Stimulated activated CD4-positive, alpha-beta T cell treated with anti-CD3 and anti-CD28 coated beads, Interleukin-2, amount 100 ng/mL, for 48 hours (primary cell): Measurements from ENCODE around the gene EPB41.
"Not testable (repeated sequence)": the region's sequence is repeated elsewhere in the genome, so short reads cannot be mapped to it uniquely, and the experiment has no call there.

Experiments
- DNase-seq, 2 donors: peaks; one replicate each; pipeline ENCODE4 v3.0.0-alpha.2; 2020

The EPB41 gene

DNA sequence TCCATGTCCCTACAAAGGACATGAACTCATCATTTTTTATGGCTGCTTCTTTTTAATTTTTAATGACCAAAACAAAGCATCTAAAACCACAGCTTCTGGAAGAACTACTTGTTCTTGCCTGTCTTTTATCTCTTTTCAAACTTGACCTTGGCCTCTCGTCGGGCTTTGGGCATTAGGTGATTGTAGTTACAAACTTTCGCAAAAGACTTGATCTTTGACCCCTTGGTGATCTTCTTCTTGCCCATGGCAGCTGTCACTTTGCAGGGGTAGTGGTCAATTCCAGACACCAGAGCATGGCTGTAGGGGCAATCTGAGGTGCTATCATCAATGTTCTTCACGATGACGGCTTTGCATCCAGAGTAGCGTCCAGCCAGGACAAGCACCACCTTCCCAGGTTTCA, 67.8 kb downstream of the EPB41 start:
- no peak for DNase-seq

DNA sequence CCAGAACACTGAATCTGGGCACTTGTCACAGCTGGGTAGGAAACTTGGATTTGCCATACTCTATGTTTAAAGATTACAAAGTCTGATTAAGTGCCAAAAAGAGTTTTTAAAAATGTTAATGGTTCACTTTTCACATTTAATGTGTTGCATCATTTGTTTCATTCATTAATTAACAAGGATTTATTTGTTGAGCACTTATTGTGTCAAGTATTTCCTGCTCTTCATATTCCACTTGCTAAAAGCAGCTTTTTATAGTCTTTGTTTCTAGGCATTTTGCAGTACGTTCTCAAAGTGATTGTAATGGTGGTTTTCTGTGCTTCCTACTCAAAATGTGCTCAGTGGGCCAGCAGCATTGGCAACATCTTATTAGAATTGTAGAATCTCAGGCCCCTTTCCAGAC, 68.7 kb downstream of the EPB41 start:
- no peak for DNase-seq

DNA sequence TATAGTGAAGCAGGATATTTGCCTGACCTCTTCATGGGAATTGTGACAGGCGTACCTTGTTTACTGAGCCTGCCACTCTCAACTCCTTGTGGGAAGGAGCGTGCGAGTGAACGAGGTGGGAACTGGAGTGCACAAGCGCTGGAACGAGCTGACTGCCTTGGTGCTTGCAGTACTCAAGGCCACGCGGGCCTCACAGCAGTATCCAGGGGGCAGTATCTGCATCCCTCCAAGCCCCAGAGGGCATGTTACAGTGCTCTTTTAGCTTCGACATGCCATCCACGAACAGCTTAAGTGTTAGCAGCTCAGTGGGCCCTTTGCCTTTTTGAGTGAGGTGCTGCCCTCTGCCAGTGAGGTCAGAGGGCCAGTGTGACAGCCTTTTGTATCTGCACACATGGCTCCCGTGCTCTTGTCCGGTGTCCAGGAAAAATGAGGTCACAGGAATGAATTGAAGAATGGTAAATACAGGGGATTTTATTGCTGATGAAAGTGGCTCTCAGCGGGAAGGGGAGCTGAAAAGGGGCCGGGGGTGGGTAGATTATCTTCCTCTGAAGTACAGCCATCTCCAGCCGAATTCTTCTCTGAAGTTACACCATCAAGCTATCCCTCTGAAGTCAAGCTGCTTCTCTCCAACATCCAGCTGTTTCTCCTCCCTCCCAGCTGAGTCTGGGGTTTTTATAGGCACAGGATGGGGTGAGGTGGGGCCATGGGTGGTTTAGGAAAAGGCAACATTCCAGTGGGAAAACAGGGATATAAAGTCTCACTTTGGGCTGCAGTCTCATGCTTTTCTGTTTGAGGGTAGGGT, 69.3 kb downstream of the EPB41 start:
- DNase-seq = no peak

DNA sequence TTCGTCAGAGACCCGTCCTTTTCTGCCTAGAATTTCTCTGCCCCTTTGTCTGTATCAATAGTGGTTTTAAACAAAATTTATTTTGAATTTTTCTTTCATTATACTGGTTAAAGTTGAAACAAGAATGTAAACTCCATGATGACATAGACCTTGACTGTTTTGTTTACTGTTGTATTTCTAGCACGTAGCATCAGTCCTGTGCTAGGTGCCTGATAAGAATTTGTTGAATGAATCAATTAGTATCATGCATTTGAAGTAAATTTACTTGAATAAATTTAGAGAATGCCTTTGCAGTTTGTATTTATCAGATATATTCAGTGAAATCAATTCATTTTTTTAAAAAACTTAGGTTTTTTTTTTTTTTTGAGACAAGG, 69.9 kb downstream of the EPB41 start:
- no peak for DNase-seq

DNA sequence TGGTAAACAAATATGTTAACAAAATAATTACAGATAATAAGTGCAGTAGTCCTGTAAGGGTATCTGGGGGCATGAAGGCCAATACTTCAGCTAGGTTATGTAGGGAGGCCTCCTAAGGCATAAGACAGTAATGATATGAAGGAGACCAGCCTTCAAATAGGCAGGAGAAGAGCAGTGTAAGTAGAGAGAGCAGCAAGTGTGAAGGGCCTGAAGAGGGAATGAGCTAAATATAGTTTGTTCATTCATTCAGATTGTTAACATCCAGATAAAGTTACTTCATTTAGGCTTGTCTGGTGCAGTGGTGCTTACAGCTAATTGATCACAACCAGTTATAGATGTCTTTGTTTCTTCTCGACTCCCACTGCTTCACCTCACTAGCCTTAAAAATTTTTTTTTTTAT, 71.1 kb downstream of the EPB41 start:
- DNase-seq = no peak

DNA sequence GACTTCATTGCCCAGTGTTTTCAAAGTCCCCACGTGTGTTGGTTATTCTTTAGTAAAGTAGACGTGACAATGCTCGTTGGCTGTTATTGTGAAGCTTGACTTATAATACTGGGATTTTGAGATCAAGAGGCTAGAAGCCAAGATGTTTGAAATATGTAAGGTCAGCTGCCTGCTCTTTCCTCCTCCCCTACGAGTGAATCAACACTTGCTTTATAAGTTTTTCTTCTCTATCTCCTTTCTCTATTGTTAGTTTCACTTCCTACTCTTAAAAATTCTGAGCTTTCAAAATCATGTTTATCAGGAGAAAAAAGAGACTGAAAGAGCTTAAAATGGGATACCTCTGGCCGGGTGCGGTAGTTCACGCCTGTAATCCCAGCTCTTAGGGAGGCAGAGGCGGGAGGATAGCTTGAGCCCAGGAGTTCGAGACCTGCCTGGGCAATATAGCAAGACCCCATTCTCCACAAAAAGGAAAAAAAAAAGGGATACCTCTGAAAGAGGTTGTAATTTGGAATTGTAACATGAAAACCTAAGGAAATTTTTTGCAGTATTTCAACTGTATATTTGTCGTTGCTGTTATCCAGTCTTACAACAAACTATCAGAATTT, 72.0 kb downstream of the EPB41 start:
- DNase-seq = no peak

DNA sequence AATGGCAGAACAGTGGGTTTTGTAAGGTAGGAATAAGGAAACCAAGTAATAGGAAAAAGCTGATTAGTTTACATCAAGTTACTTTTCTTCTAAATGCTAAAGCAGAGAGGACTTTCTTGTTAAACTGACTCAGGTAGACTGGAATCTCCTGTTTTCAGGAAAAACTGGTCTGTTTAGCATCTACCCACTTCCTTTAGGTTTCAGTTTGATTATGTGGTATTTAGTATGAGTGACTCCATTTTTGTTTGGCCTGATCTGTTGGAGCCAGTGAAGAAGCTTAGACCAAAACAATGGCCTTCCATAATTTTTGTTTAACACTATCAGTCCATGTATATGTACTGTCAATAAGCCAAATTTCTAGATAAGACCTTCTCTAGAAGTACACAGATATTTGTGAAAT, 88.4 kb downstream of the EPB41 start:
- no peak for DNase-seq

DNA sequence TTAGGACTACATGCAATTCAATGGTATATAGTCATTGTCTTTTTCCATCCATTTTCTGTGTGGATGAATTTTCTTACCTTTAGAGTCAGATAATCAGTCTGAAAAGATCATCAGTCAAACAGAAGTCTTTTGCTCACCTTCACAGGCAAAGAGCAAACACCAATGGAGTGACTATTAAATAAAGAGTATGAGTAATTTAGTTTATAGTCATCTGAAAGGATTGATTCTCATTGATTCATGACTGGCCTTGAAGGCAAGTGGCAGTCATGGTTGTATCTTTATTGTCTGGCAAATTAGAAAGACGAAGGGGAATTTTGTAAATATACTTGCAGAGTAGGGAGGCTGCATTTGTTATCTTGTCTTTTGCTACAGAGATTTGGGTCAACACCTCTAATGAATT, 89.9 kb downstream of the EPB41 start:
- DNase-seq = no peak

DNA sequence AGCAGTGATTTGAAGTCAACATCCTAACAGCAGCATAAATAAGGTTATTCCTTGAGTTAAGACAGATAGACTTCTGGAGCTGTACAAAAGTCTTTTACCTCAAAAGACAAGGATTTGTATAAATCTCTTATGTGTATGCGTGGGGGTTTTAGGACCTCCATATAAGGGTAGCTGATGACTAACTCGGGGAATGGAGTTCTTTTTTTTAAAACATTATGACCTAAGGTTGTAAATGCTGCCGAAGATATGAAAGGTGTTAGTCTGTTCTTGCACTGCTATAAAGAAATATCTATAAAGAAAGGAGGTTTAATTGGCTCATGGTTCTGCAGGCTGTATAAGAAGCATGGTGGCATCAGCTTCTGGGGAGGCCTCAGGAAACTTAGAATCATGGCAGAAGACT, 90.4 kb downstream of the EPB41 start:
- DNase-seq = no peak

DNA sequence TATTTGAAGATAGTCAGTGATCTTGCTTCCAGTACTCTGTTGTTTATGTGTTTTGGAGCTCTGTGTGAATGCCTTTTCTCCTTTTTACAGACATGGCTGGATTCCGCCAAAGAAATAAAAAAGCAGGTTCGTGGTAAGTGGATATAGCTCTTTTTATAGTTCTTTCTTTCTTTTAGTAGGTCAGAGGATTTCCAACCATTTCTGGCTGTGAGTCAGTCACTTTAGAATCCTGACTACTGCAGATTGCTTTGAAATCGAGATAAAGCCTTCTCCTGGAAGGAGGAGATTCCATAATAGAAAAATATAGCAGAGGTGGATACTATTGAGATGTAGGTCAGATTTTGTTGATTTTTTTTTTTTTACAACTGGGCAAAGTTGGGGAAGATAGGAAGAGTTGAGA, 97.4 kb downstream of the EPB41 start:
- no peak for DNase-seq

DNA sequence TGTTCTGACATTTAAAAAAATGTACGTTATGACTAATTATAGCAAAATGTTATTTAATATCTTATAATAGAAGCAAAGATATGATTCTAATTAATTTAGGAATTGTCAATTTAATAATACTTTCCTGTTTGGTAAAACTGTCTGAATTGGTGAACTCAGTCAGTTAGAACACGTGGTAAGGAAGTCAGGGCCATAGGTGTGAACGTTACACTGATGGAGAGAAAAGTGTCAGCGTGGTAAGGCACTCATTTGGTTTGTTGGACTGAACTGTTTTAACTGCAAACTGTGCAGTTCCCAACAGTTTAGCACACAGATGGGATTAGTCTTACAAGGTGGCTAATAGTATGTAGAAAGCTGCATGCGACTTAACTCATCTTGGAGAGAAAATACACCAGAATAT, 102.9 kb downstream of the EPB41 start:
- DNase-seq = no peak

DNA sequence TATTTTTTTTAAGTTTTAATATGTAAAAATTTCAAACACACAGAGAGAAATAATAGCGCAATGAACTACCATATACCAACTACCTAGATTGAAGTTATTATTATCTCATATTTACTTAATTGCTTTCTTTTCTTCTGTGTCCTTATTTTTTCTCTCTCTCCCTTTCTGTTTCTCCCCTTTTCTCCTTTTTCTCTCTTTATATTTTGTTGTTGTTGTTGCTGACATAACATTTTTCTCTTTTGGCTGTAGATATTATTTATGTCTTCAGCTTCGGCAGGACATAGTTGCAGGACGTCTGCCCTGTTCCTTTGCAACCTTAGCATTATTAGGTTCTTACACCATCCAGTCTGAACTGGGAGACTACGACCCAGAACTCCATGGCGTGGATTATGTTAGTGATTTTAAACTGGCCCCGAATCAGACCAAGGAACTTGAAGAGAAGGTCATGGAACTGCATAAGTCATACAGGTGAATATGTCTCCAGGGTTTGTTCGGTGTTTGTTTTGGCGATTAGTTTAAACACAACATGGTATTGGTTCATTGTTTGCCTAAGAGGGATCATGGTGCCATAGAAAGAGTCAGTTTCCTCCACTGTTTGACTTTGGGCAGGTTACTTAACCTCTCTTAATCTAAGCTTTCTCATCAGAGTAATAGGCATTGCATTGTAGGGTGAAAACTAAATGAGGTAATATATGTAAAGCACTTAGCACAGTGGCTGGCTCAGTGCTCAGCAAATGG, 103.8 kb downstream of the EPB41 start:
- no peak for DNase-seq

DNA sequence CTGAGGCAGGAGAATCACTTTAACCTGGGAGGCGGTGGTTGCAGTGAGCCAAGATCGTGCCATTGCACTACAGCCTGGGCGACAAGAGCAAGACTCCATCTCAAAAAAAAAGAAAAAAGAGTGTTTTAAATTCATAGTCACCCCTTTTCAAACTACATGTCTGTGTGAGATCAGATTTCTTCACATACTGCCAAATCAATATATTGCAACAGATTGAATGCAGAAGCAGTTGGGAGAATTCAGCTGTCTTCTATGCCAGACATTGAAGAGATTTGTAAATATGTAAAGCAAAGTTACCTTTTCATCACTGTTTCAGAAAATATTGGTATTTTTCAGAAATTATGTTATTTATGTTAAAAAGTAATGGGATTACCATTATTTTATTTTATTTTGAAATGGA, 108.3 kb downstream of the EPB41 start:
- no peak for DNase-seq

DNA sequence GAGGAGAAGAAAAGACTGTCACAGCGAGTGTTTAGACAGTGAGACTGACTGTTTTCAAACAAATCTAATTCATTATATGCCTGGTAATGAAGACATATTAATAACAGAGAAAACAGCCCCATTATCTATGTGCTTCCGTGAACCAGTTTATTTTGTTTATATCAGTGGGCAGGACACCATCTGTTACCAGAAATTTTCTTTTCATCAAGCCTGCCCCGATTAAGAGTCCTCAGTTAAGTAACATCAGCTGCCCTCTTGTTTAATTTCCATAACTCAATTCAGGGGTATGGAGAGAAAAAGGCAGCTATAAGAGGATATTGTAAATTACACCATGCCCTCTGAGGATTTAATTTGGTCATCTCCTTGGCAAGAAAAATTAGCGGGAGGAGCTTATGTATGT, 115.3 kb downstream of the EPB41 start:
- no peak for DNase-seq

DNA sequence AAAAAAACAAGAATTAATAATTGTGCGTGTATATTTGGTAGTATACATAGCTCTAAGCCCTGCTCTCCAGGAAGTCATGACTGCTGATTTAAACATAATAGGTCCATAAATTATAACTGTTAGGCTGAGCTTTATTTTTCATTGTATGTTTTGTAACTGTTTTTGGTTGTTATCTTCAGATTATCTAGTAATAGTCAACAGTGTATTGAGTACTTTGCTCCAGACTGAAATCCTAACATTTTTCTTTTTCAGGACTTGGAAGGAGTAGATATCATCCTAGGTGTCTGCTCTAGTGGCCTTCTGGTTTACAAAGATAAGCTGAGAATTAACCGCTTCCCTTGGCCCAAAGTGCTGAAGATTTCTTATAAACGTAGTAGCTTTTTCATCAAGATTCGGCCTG, 118.5 kb downstream of the EPB41 start:
- DNase-seq = no peak

DNA sequence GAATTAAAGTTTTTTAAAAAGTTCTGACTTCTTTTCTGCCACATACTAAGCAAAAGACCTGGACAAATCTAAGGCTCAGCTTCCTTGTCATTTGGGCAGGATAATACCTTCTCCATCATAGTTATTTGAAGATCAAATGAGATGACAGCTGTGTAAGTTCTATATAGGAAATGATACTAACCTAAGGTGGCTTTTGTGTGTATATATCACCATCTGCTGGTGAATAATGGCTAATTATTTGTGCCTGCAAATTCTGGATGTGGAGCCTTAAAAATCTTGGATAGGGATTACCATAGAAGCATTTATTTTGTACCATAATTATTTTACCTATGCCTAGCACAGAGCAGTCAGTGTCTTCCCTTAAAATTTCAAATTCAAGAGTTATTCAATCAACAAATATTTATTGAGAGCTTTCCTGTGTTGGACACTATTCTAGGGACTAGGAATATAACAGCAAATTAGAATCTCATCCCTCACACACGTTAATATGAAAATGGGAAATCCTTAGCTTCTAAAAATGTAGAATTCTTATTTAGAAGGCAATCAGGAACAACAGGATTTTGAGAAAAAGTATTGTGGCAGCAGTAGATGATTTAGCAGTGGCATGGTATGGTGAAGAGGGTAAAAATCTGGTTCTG, 119.6 kb downstream of the EPB41 start:
- no peak for DNase-seq

DNA sequence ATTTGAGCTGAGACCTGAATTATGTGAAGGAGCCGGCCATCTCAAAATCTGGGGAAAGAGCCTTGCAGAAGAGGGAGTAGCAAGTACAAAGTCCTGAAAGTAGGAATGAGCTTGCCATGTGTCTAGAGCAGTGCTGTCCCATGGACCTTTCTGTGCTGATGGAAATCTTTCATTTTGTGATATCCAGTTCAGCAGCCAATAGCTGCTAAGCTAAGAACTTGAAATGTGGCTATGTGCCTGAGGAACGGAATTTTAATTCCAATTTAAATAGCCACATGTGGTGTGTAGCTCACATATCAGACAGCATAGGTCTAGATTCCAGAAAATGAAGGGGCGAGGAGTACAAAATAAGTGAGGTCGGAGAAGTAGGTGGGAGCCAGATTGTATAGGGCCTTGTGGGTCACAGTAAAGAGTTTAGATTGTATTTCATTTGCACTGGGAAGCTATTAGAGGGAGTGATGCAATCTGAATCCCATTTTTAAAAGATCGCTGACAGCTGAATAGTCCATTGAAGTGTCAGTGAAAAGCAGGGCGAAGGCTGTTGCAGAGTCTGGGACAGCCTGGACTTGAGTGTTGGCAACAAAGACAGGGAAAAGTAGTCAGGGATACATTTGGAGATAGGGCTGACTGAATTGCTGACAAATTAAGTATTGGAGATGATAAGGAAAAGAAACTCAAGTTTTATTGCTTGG, 129.1 kb downstream of the EPB41 start:
- no peak for DNase-seq

DNA sequence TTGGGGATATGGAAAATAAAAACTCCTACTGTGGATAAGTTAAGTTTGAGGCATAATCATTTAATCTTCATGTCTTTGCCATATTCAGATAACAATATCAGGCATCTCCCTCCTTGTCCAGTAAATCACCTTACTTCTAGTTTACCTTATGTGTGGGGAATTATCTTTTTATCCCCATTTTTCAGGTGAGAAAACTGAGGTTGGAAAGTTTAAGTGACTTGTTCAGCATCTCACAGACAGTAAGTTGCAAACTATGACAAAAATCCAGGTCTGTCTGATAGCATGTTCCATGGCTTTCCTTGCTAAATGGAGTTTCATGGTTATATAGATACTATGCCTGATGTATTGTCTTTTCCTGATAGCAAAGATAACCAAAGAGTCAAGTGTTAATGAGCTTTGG, 129.6 kb downstream of the EPB41 start:
- DNase-seq = no peak

DNA sequence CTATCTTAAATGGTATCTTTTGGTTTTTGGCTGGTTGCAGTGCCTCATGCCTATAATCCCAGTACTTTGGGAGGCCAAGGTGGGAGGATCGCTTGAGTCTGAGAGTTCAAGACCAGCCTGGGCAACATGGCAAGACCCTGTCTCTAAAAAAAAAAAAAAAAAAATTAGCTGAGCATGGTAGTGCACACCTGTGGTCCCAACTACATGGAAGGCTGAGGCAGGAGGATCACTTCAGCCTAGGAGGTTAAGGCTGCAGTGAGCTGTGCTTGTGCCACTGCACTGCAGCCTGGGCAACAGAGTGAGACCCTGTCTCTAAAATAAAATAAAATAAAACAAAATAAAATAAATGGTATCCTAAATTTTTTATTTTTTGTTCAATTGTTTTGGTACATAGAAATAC, 131.3 kb downstream of the EPB41 start:
- DNase-seq = not testable (repeated sequence)

DNA sequence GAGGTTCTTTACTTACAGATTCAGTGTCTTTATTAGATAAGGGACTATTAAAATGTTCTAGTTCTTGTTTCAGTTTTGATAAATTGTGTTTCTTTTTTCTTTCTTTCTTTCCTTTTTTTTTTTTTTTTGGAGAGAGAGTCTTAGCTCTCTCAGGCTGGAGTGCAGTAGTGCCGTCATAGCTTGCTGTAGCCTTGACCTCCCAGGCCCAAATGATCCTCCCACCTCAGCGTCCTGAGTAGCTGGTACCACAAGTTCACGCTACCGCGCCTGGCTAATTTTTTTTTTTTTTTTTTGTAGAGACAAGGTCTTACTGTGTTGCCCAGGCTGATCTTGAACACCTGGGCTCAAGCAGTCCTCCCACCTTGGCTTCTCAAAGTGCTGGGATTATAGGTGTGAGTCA, 132.8 kb downstream of the EPB41 start:
- DNase-seq = no peak

DNA sequence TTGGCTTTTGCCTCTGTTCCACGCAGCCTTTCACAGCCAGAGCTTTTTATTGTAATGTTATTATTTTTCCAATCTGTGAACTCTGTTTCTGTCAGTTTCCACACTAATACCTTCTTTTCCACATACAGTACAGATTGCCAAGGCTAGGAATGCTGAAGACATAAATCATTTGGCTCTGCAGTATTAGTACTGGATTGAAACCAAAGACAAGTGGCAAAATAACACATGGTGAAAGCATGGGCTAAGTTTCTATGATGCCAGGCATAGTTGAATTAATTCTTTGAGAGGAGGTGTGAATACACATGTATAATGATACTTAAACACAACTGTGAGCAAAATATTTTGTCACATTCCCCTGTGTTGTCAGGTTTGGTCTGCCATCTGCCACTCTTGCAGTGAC, 135.8 kb downstream of the EPB41 start:
- no peak for DNase-seq

DNA sequence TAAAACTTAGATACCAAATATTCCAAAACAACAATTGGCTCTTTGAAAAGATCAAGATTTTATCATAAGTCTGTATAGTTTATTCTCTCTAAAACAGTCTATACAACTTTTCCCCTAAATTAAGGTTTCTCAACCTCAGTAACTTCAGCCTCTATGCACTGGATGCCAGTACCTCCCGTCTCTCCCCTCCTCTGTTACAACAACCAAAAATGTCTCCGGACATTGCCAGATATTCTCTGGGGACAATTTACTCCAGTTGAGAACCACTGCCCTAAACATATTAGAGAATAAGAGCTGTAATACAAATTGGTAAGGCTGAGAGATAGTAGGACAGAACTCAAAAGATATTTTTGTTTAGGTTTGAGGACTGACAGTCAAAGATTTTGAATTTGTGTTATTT, 137.7 kb downstream of the EPB41 start:
- no peak for DNase-seq

DNA sequence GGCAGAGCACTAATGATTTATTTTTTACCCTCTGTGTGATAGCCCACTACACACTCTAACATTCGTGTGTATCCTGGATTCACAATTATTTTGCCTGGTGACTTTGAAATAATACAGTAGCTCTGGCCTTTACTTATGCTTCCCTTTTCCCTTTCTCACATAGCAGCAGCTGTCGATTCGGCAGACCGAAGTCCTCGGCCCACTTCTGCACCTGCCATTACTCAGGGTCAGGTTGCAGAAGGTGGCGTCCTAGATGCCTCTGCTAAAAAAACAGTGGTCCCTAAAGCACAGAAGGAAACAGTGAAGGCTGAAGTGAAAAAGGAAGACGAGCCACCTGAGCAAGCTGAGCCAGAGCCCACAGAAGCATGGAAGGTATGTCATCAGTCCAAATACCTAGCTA, 138.6 kb downstream of the EPB41 start:
- DNase-seq = no peak
